B cell (primary cell): ENCODE measurements around the gene GTF2I. TPM values are rescaled to one million over a fixed set of nuclear protein-coding genes. Genes with fewer than 3 reads are reported as not detected.
A peak's percentile ranks its signal among the peaks of the same experiment; 100 is the strongest.

Experiments
- ATAC-seq: fragments of 200-7000 bp; cut with Tn5 transposase; one replicate; pipeline ENCODE4 v1.10.0; 2021; ENCODE audit warnings: low read depth, mild to moderate bottlenecking, moderate number of reproducible peaks, moderate library complexity
- CTCF ChIA-PET: fragments of 350-600 bp; sonication (Branson Sonifier 250); formaldehyde crosslinking; loops from one replicate; lab custom pipeline; 2021; ENCODE audit warnings: antibody characterized with exemption, inconsistent platforms; lab: Charles Lee
- POLR2A ChIA-PET: fragments of 350-600 bp; sonication (Branson Sonifier 250); formaldehyde crosslinking; loops from one replicate; lab custom pipeline; 2021; ENCODE audit warnings: antibody characterized with exemption; lab: Charles Lee
- DNase-seq: peaks from one replicate; pipeline ENCODE4 v3.0.0; 2013
- H2AFZ ChIP-seq: 2 replicates; pipeline ENCODE4 v1.6.1; 2012; ENCODE audit warnings: mild to moderate bottlenecking, low read depth, low read length; ENCODE audit not compliant: insufficient read depth, poor library complexity, severe bottlenecking
- H3K27ac ChIP-seq, 2 donors: 1 replicate in 1 of 2; 2 replicates in 1 of 2; pipeline ENCODE4 v1.5.1; 2012 to 2013; ENCODE audit warnings: low read length in 2 of 2, mild to moderate bottlenecking in 2 of 2, moderate library complexity in 1 of 2
- H3K27me3 ChIP-seq, 4 experiments: fragments of 200-600 bp in 1 of 4; sonication (generic) in 1 of 4; replicated peaks in 1 of 4; 1 replicate in 2 of 4; 2 replicates in 2 of 4; pipeline versions ENCODE4 v1.6.1 to v1.7.0; 2013 to 2016; ENCODE audit warnings: low read length in 3 of 4, mild to moderate bottlenecking in 2 of 4, mixed read lengths in 1 of 4, moderate library complexity in 1 of 4; ENCODE audit not compliant: insufficient read depth in 4 of 4, control insufficient read depth in 3 of 4; ENCODE audit errors: control extremely low read depth in 1 of 4
- H3K36me3 ChIP-seq, 2 experiments: replicated peaks in 1 of 2; 1 replicate in 1 of 2; 2 replicates in 1 of 2; pipeline versions ENCODE4 v1.6.1 to v1.7.1; 2013; ENCODE audit warnings: low read length in 1 of 2; ENCODE audit not compliant: insufficient read depth in 2 of 2, control insufficient read depth in 1 of 2; ENCODE audit errors: control extremely low read depth in 1 of 2, extremely low read depth in 1 of 2
- H3K4me1 ChIP-seq, 2 donors: fragments of 200-600 bp in 1 of 2; sonication (generic) in 1 of 2; 1 replicate in 1 of 2; 2 replicates in 1 of 2; pipeline versions ENCODE4 v1.5.1 to v1.6.1; 2013 to 2017; ENCODE audit warnings: low read length in 2 of 2; ENCODE audit not compliant: control insufficient read depth in 2 of 2, insufficient read depth in 2 of 2
- H3K4me2 ChIP-seq: replicated peaks from 2 replicates; pipeline ENCODE3; 2012; ENCODE audit warnings: mild to moderate bottlenecking, low read depth, low read length; ENCODE audit not compliant: poor library complexity, severe bottlenecking
- H3K4me3 ChIP-seq, 5 experiments: fragments of 200-600 bp in 1 of 5; sonication (generic) in 1 of 5; 1 replicate in 3 of 5; 2 replicates in 2 of 5; pipeline versions ENCODE4 v1.5.1 to v1.7.0; 2011 to 2016; ENCODE audit warnings: low read length in 4 of 5, mild to moderate bottlenecking in 4 of 5, low read depth in 2 of 5, control low read depth in 1 of 5, moderate library complexity in 1 of 5; ENCODE audit not compliant: insufficient read depth in 1 of 5; ENCODE audit errors: control extremely low read depth in 1 of 5, extremely low read depth in 1 of 5
- H3K79me2 ChIP-seq: fragments of 200-600 bp; sonication (generic); one replicate; pipeline ENCODE4 v1.6.0; 2016; ENCODE audit warnings: low read length; ENCODE audit not compliant: control insufficient read depth, insufficient read depth
- H3K9ac ChIP-seq: fragments of 200-600 bp; sonication (generic); 2 replicates; pipeline ENCODE4 v1.6.1; 2017; ENCODE audit warnings: mild to moderate bottlenecking, low read length, moderate library complexity
- H3K9me3 ChIP-seq, 3 donors: one replicate each; pipeline versions ENCODE4 v1.6.1 to v1.7.1; 2013; ENCODE audit warnings: low read length in 2 of 3; ENCODE audit not compliant: control insufficient read depth in 2 of 3, insufficient read depth in 1 of 3; ENCODE audit errors: control extremely low read depth in 1 of 3
- H4K20me1 ChIP-seq: 2 replicates; pipeline ENCODE4 v1.6.0; 2012; ENCODE audit warnings: mild to moderate bottlenecking, low read length; ENCODE audit not compliant: insufficient read depth, control insufficient read depth, poor library complexity, severe bottlenecking
- H3K27ac Mint-ChIP-seq: one replicate; pipeline ENCODE4 v1.8.0; 2021; ENCODE audit warnings: mixed read lengths
- H3K27me3 Mint-ChIP-seq: one replicate; pipeline ENCODE4 v1.8.0; 2021; ENCODE audit warnings: mixed read lengths
- H3K4me1 Mint-ChIP-seq: one replicate; pipeline ENCODE4 v1.8.0; 2021; ENCODE audit warnings: mixed read lengths
- H3K4me3 Mint-ChIP-seq: one replicate; pipeline ENCODE4 v1.8.0; 2021; ENCODE audit warnings: mixed read lengths
- H3K9me3 Mint-ChIP-seq: one replicate; pipeline ENCODE4 v1.8.0; 2022; ENCODE audit warnings: mixed read lengths; ENCODE audit not compliant: insufficient read depth
- CTCF ChIP-seq: fragments of 200-600 bp; IDR thresholded peaks from one replicate; pipeline ENCODE4 v1.8.0; 2022; ENCODE audit warnings: antibody characterized with exemption, mild to moderate bottlenecking
- EZH2 ChIP-seq: IDR thresholded peaks from 2 replicates; pipeline ENCODE4 v1.6.1; 2012; ENCODE audit warnings: borderline replicate concordance, low read depth, mild to moderate bottlenecking, moderate library complexity, low read length; ENCODE audit not compliant: insufficient read depth, poor library complexity, severe bottlenecking
- WGBS: methylation state at CpG from one replicate; pipeline ENCODE4 v1.1.5; 2013; ENCODE audit warnings: missing lambda C conversion rate; ENCODE audit not compliant: insufficient coverage; 5-methylcytosine and 5-hydroxymethylcytosine counted together
- intact Hi-C: fragments of 100-400 bp; cut with micrococcal nuclease; formaldehyde crosslinking; loops from one replicate; pipeline ENCODE4 v1.10.0; 2022
- polyA plus RNA-seq: library from polyadenylated mRNA; depleted of rRNA; stranded (reverse); fragments of >200 nt; gene quantifications from 2 replicates; pipeline ENCODE4 v1.2.3, GENCODE V29; 2012
- total RNA-seq, 2 donors: library from RNA; stranded (reverse); fragments of 120-200 nt in 1 of 2; gene quantifications; 1 replicate in 1 of 2; 2 replicates in 1 of 2; pipeline versions ENCODE4 v1.2.3 to v1.2.4, GENCODE V29; 2013 to 2022

GTF2I gene
- total and polyA plus RNA-seq, 2 donors (not counting 1 experiment from before 2014, with no cell fraction given): 140 to 271 TPM

- no peaks in the 10 kb centered on the region for H3K4me1 ChIP-seq
- H3K27ac ChIP-seq: no peak overlapping the region
- H3K4me3 Mint-ChIP-seq: no peak overlapping the region
- ChIA-PET POLR2A (no interaction called here), CTCF (interaction anchor here (0.6 to 1.2 kb wide), 5 partner anchors 9 to 293 kb away, joined by 3 to 4 read pairs (median 3); no protein-coding TSS in a partner anchor)
- DNase-seq (no peak), ATAC-seq (no peak)
- no peak overlapping the region for H3K27ac Mint-ChIP-seq
- H4K20me1 ChIP-seq: peaks cover 7% of the 10 kb centered on the region
- H3K79me2 ChIP-seq: peaks cover 45% of the 10 kb centered on the region
- no peak for TF ChIP-seq EZH2
- TF ChIP-seq CTCF: peak; percentile 26
- H3K9me3 Mint-ChIP-seq: peaks cover 4% of the 10 kb centered on the region
- H2AFZ ChIP-seq: no peak overlapping the region
- no peak overlapping the region for H3K4me2 ChIP-seq
- H3K27me3 Mint-ChIP-seq: no peaks in the 10 kb centered on the region
- intact Hi-C loops: no loop called here
- no peak overlapping the region for H3K4me3 ChIP-seq
- H3K4me1 Mint-ChIP-seq: no peaks in the 10 kb centered on the region
- 100% methylated on average over 6 of the region's 10 CpGs for WGBS
- no peak overlapping the region for H3K9ac ChIP-seq
- H3K36me3 ChIP-seq: peaks cover 17 to 82% of the 10 kb centered on the region in 2 experiments
- H3K27me3 ChIP-seq: no peaks in the 10 kb centered on the region
- peaks cover 3 to 5% (median 4%) of the 10 kb centered on the region in 3 donors for H3K9me3 ChIP-seq
These were observed 52.6 kb downstream of the GTF2I start for GRCh38 chr7:74709880-74710671.

GRCh38 chr7:74713567-74713966 lies 56.0 kb downstream of the GTF2I start:
- Mint-ChIP-seq H3K4me3 (no peak overlapping the region), H3K27ac (no peak overlapping the region), H3K9me3 (peaks cover 4% of the 10 kb centered on the region), H3K27me3 (no peaks in the 10 kb centered on the region), H3K4me1 (no peaks in the 10 kb centered on the region)
- H3K79me2 ChIP-seq: peaks cover 35% of the 10 kb centered on the region
- H3K27ac ChIP-seq: no peak overlapping the region
- DNase-seq: no peak
- intact Hi-C loops: no loop called here
- no peak overlapping the region for H3K4me3 ChIP-seq
- H4K20me1 ChIP-seq: peaks cover 7% of the 10 kb centered on the region
- no peak overlapping the region for H3K9ac ChIP-seq
- H3K27me3 ChIP-seq: no peaks in the 10 kb centered on the region
- peaks cover 24 to 84% of the 10 kb centered on the region in 2 experiments for H3K36me3 ChIP-seq
- H2AFZ ChIP-seq: no peak overlapping the region
- H3K4me1 ChIP-seq: no peaks in the 10 kb centered on the region
- no peak for ATAC-seq
- TF ChIP-seq CTCF: no peak
- TF ChIP-seq EZH2: no peak
- CTCF ChIA-PET: interaction anchor here (1.4 kb wide), 1 partner anchor 9 kb away, joined by 3 read pairs; no protein-coding TSS in a partner anchor
- H3K9me3 ChIP-seq: peaks cover 3 to 5% (median 4%) of the 10 kb centered on the region in 3 donors
- H3K4me2 ChIP-seq: no peak overlapping the region
- POLR2A ChIA-PET: interaction anchor here (0.5 kb wide), 1 partner anchor 54 kb away, joined by 5 read pairs; no protein-coding TSS in a partner anchor
